Measurements from ENCODE around the gene BLMH.

DNA sequence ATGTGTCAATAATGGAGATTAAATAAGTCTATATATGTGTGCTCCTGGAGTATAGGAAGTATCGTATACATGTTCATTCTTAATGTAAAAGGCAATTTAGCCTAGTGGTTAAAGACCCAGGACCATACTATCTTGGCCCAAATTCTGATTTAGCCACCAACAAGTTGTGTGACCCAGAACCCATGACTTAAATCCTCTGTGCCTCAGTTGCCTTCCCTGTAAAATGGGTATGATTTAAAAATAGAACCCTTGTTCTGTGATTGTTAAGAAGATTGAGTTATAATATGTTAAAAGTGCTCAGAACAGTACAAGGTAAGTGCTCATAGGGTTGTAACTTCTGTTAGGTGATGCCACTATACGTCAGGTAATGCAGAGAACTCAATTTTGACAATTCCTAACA, 18.8 kb upstream of the BLMH start:
- TF ChIP-seq, protein P1, sequence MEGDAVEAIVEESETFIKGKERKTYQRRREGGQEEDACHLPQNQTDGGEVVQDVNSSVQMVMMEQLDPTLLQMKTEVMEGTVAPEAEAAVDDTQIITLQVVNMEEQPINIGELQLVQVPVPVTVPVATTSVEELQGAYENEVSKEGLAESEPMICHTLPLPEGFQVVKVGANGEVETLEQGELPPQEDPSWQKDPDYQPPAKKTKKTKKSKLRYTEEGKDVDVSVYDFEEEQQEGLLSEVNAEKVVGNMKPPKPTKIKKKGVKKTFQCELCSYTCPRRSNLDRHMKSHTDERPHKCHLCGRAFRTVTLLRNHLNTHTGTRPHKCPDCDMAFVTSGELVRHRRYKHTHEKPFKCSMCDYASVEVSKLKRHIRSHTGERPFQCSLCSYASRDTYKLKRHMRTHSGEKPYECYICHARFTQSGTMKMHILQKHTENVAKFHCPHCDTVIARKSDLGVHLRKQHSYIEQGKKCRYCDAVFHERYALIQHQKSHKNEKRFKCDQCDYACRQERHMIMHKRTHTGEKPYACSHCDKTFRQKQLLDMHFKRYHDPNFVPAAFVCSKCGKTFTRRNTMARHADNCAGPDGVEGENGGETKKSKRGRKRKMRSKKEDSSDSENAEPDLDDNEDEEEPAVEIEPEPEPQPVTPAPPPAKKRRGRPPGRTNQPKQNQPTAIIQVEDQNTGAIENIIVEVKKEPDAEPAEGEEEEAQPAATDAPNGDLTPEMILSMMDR (IDR thresholded peaks at IDR 0.05; ENCODE audit: insufficient read depth, low read depth, low read length): no peak
- TF ChIP-seq EZH2 (IDR thresholded peaks at IDR 0.05; ENCODE audit: insufficient read depth, low read length): no peak

Measured in astrocyte (in vitro differentiated cells and primary cell).